Brain microvascular endothelial cell (primary cell): ENCODE measurements around the gene THRB.

Source experiments
- DNase-seq: peaks from one replicate; pipeline ENCODE4 v3.0.0-alpha.2; 2020
- H3K27ac ChIP-seq: fragments of 250-450 bp; sonication (Bioruptor Pico); 2 replicates; pipeline ENCODE4 v1.5.1; 2020; ENCODE audit warnings: mild to moderate bottlenecking, moderate library complexity
- H3K27me3 ChIP-seq: fragments of 250-450 bp; sonication (Bioruptor Pico); replicated peaks from 2 replicates; pipeline ENCODE4 v1.5.1; 2020; ENCODE audit warnings: mild to moderate bottlenecking
- H3K36me3 ChIP-seq: fragments of 250-450 bp; sonication (Bioruptor Pico); replicated peaks from 2 replicates; pipeline ENCODE4 v1.5.1; 2020; ENCODE audit warnings: mild to moderate bottlenecking
- H3K4me3 ChIP-seq: 2 replicates; pipeline ENCODE4 v1.5.1; 2011; ENCODE audit warnings: low read depth, mild to moderate bottlenecking, control low read depth, low read length, moderate library complexity
- CTCF ChIP-seq: IDR thresholded peaks from 2 replicates; pipeline ENCODE4 v1.5.1; 2011; ENCODE audit warnings: low read depth, mild to moderate bottlenecking, moderate library complexity, low read length, control low read depth, inconsistent platforms; ENCODE audit errors: missing control alignments
- in situ Hi-C: cut with HindIII; loops from 2 replicates; pipeline ENCODE4 v1.10.0; 2017; ENCODE audit warnings: low sequenced_read_pairs, low pct_ligation_motif_present

THRB gene

GRCh38 chr3:24382647-24383046 is 112.0 kb downstream of the THRB start:
- in situ Hi-C loops, result no loop called here

GRCh38 chr3:24379936-24380335 is 114.7 kb downstream of the THRB start:
- Histone ChIP-seq H3K4me3 (no peak overlapping the region), H3K27me3 (no peaks in the 10 kb centered on the region), H3K27ac (no peak overlapping the region), H3K36me3 (no peaks in the 10 kb centered on the region)
- in situ Hi-C loops, result no loop called here
- TF ChIP-seq CTCF, result no peak
- DNase-seq, result no peak

More at GRCh38 chr3:24382647-24383046, 112.0 kb downstream of the THRB start:
- H3K27me3 ChIP-seq, result no peaks in the 10 kb centered on the region
- no peak overlapping the region for H3K27ac ChIP-seq
- TF ChIP-seq CTCF, result no peak
- no peak for DNase-seq
- no peaks in the 10 kb centered on the region for H3K36me3 ChIP-seq
- no peak overlapping the region for H3K4me3 ChIP-seq

GRCh38 chr3:24378313-24378712 is 116.3 kb downstream of the THRB start:
- H3K27ac ChIP-seq, result no peak overlapping the region
- H3K4me3 ChIP-seq, result no peak overlapping the region
- no peaks in the 10 kb centered on the region for H3K36me3 ChIP-seq
- DNase-seq, result no peak
- no peak for TF ChIP-seq CTCF
- in situ Hi-C loops, result no loop called here
- H3K27me3 ChIP-seq, result no peaks in the 10 kb centered on the region

GRCh38 chr3:24377218-24377993 is 117.2 kb downstream of the THRB start:
- no peak for TF ChIP-seq CTCF
- Histone ChIP-seq H3K36me3 (no peaks in the 10 kb centered on the region), H3K4me3 (no peak overlapping the region), H3K27ac (no peak overlapping the region), H3K27me3 (no peaks in the 10 kb centered on the region)
- in situ Hi-C loops, result no loop called here
- no peak for DNase-seq

GRCh38 chr3:24375947-24376384 is 118.7 kb downstream of the THRB start:
- no peak for TF ChIP-seq CTCF
- no peak for DNase-seq
- H3K36me3 ChIP-seq, result no peaks in the 10 kb centered on the region
- in situ Hi-C loops, result no loop called here
- H3K4me3 ChIP-seq, result no peak overlapping the region
- H3K27me3 ChIP-seq, result no peaks in the 10 kb centered on the region
- H3K27ac ChIP-seq, result no peak overlapping the region

- in situ Hi-C loops, result no loop called here
- Histone ChIP-seq H3K27me3 (no peaks in the 10 kb centered on the region), H3K36me3 (no peaks in the 10 kb centered on the region), H3K27ac (no peak overlapping the region), H3K4me3 (no peak overlapping the region)
- no peak for DNase-seq
- TF ChIP-seq CTCF, result no peak
These were observed 119.8 kb downstream of the THRB start for GRCh38 chr3:24374801-24375200.
